Stimulated activated CD4-positive, alpha-beta T cell treated with anti-CD3 and anti-CD28 coated beads, Interleukin-1b, Interleukin-23, amount 100 ng/mL, for 24 hours (primary cell): ENCODE data around the gene SIGLEC6.
A peak's percentile ranks its signal among the peaks of the same experiment; 100 is the strongest.

ENCODE experiments used
- DNase-seq, 4 experiments: peaks; one replicate each; pipeline ENCODE4 v3.0.0-alpha.2; 2020; ENCODE audit warnings: low read depth in 4 of 4, low spot score in 1 of 4

Gene SIGLEC6

DNA sequence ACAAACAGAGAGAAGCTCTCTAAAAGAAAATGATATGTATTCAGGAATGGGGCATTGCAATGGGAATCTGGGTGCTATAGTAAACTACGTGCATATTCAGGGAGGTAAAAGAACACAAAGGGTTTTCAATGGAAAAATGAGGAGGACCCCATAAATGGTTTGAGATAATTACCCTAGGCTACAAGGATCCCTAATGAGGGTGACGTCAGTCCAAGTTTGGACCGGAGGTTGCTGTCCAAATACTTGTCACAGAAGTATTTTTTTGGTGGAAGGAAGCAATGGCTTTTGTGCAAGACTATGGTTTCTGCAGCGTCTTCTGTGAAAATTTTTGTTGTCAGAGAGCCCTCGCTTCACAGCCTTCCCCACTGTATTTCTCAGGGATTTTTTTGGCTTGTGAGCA, 54.1 kb downstream of the SIGLEC6 start:
- DNase-seq: no peak

DNA sequence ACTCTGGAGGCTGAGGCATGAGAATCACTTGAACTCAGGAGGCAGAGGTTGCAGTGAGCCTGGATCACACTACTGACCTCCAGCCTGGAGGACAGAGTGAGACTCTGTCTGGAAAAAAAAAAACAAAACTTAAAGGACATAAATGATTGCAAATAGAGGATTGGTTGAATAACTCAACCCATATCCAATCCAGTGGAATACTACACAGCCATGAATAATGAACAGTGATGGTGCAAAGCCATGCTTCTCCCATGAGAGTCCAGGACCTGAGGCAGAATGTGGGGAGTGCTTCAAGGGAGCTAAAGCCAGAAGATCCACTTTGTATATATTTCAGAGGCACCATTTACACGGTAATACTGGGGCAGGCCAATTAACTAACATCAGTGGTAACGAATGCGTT, 55.3 kb downstream of the SIGLEC6 start:
- no peak for DNase-seq

DNA sequence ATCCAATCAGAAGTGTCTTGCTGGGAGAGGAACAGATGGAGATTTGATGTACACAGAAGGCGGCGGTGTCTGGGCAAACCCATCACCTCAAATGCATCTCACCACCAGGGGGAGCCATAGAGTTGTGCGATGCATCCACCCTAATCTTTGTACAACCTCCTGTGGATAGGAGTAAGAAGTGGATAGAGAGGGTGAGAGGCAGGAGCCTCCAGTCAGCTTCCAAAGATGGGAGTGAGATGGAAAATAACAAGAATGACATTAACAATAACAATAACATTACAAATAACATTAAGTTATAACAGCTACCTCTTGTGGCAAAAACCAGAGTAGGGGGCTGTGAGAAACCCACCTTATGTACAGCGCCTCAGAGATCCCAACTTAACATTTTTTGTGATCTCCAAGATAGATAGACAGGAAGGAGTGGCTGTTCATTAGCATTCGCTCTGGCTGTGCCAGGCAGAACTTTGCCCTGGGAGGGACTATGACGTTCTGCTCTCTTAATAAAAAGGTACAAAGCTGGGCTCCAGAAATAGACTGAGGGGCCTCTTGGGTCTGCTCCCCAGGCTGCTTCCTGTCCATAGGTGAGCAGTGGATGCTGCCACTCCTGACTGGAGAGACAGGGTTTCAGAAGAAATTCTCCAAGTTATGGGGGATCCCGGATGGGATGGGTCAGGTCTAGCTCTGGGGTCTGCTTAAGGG, 58.3 kb downstream of the SIGLEC6 start:
- peak; percentile 77 to 95 (median 89) for DNase-seq

DNA sequence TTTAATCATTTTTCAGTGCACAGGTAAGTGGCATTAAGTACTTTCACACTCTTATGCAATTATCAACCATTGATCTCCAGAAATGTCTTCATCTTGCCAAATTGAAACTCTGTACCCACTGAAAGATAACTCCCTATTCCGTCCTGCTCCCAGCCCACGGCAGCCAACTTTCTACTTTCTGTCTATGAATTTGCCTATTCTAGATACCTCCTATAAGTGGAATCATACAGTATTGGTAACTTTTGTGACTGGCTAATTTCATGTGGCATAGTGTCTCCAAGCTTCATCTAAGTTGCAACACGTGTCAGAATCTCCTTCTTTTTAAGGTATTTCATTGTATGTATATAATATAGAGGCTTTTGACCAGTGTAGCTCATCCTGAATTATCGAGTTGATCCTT, 58.9 kb downstream of the SIGLEC6 start:
- no peak for DNase-seq

DNA sequence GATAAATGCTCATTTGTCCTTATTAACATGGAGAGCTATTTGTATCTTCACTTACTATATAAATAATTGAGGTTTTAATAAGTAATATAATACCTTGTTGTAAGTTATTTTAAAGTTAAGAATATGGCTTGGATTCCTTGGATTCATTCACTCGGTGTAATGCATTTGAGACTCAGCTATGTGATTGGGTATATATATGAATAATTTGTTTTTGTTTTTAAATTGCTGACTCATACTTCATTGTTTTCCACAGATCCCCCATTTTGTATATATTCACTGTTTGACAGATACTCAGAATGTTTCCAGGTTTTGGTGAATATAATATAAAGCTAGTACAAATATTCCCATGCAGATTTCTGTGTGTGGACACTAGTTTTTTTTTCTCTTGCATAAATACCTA, 59.9 kb downstream of the SIGLEC6 start:
- no peak for DNase-seq

DNA sequence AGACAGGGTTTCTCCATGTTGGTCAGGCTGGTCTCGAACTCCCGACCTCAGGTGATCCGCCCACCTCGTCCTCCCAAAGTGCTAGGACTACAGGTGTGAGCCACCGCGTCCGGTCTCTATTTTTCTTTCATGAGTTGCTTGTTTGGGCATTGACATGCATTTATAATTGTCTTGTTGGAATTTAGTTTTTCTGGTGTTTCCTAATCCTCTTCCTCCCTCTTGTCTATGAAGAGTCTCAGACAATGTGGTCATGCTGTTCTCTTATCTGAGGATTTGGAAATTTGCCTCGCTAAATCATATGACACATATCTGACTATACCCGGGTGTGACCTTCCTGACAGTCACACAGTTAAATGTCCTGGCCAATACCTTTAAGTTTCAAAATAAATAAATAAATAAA, 60.5 kb downstream of the SIGLEC6 start:
- DNase-seq: no peak

DNA sequence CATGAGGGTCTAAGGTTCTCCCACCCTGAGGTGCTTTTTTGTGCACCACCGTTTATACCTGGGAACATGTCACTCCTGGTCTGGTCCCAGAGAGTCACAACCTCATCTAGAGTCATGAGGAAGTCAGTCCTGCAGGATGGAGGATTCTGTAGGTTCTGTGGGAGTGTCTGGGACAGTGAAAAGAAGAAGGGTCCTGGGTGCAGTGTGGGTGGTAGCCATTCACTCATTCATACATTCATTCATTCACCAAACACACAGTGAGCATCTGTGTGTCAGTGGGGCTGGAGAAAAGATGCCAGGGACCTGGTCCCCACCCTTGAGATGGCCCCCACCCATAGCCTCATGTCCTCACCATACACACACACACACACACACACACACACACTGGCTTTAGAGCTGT, 61.8 kb downstream of the SIGLEC6 start:
- DNase-seq: no peak

DNA sequence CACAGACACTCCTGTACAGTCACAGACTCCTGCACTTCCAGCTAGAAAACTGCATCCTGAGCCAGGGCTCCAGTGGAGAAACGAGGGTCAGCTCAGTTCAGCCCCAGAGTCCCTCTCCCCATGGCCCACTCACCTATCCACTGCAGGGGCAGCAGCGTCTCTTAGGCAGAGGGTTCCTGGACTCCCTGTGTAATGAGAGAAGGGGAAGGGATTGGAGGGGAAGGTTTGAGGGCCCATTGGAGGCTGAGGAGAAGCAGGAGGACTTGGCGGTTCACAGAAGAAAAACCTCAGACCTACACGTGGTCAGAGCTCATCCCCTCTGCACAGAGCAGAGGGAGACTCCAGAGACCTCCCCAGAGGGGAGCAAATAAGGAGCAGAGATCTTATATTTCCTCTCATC, 62.3 kb downstream of the SIGLEC6 start:
- no peak for DNase-seq

DNA sequence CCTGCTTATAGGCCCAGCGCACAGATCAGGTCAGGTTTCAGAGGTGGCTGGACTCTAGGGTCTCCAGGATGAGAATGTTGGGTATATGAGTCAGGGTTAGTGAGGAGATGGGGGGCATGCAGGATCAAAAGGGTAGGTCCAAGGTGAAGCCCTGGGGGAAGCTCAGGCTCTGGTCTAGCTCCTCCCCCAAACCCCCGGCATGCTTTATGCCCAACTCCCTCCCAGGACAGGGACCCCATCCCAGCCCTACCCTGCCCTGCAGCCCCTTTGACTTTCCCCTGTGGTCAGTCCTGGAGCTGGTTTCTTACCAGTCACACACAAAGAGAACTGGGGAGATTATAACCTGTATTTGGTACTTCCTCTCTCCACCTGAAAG, 62.9 kb downstream of the SIGLEC6 start:
- DNase-seq: no peak

DNA sequence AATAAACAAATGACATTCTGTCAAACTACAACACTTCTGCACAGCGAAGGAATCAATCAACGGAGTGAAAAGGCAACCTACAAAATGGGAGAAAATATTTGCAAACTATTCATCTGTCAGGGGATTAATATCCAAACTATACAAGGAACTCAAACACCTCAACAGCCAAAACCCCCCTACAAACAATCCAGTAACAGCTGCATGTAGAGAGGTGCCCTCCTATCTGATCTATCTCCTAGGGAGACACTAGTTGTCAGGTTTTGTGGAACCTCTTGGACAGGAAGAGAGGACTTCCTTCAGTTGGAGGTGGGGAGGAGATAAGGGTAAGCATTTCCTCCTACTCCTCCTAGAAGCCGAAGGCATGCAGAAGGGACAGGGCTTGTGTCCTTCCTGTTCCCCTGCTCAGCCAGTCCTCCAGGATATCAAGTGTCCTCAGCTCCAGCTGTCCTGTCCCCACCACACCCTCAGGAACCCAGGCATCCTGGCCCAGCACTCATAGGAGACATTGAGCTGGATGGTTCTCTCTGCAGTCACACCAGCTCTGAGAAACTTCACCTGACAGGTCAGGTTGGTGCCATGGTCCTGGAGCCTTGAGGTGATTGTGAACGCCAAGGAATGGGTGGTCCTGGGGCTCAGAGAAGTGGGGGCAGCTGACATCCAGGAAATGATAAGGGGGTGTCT, 63.5 kb downstream of the SIGLEC6 start:
- DNase-seq: no peak
